Neuronal stem cell (in vitro differentiated cells): ENCODE measurements around the gene FRY.
A peak's percentile ranks its signal among the peaks of the same experiment; 100 is the strongest.

Experiments
- DNase-seq: peaks from one replicate; pipeline ENCODE4 v3.0.0-alpha.2; 2013; ENCODE audit warnings: low spot score
- H2AFZ ChIP-seq: one replicate; pipeline ENCODE4 v1.6.1; 2013; ENCODE audit warnings: mild to moderate bottlenecking, low read length, inconsistent platforms
- H2AK5ac ChIP-seq: 2 replicates; pipeline ENCODE4 v1.6.1; 2013; ENCODE audit warnings: low read depth, mild to moderate bottlenecking, inconsistent platforms, low read length, moderate library complexity, mixed read lengths
- H2BK120ac ChIP-seq: 2 replicates; pipeline ENCODE4 v1.6.1; 2013; ENCODE audit warnings: low read depth, mild to moderate bottlenecking, inconsistent platforms, low read length, moderate library complexity, mixed read lengths
- H2BK12ac ChIP-seq: one replicate; pipeline ENCODE4 v1.6.1; 2013; ENCODE audit warnings: low read length, inconsistent platforms
- H2BK15ac ChIP-seq: 2 replicates; pipeline ENCODE4 v1.6.1; 2013; ENCODE audit warnings: mild to moderate bottlenecking, low read length, inconsistent platforms, mixed read lengths
- H2BK5ac ChIP-seq: one replicate; pipeline ENCODE4 v1.6.1; 2013; ENCODE audit warnings: inconsistent platforms, mild to moderate bottlenecking, low read length, moderate library complexity
- H3K14ac ChIP-seq: one replicate; pipeline ENCODE4 v1.6.1; 2013; ENCODE audit warnings: low read length, inconsistent platforms
- H3K18ac ChIP-seq: 2 replicates; pipeline ENCODE4 v1.6.1; 2013; ENCODE audit warnings: low read length, inconsistent platforms
- H3K23ac ChIP-seq: 2 replicates; pipeline ENCODE4 v1.6.1; 2013; ENCODE audit warnings: low read depth, mild to moderate bottlenecking, mixed read lengths, low read length, inconsistent platforms; ENCODE audit not compliant: poor library complexity
- H3K27ac ChIP-seq: replicated peaks from 3 replicates; pipeline ENCODE4 v1.5.1; 2013; ENCODE audit warnings: low read length, inconsistent platforms
- H3K27me3 ChIP-seq, 3 experiments: 2 replicates each; pipeline ENCODE4 v1.6.1; 2013; ENCODE audit warnings: low read length in 3 of 3, mild to moderate bottlenecking in 2 of 3, inconsistent platforms in 1 of 3, low read depth in 1 of 3, mixed read lengths in 1 of 3, moderate library complexity in 1 of 3; ENCODE audit not compliant: control insufficient read depth in 3 of 3, insufficient read depth in 3 of 3
- H3K36me3 ChIP-seq, 2 donors: replicated peaks in 1 of 2; 2 replicates each; pipeline ENCODE4 v1.6.1; 2013; ENCODE audit warnings: low read length in 2 of 2; ENCODE audit not compliant: control insufficient read depth in 2 of 2, insufficient read depth in 2 of 2
- H3K4ac ChIP-seq: 2 replicates; pipeline ENCODE4 v1.6.1; 2013; ENCODE audit warnings: inconsistent platforms, mild to moderate bottlenecking, low read length, moderate library complexity
- H3K4me1 ChIP-seq, 2 donors: 1 replicate in 1 of 2; 2 replicates in 1 of 2; pipeline ENCODE4 v1.6.1; 2013; ENCODE audit warnings: low read length in 2 of 2, low read depth in 1 of 2; ENCODE audit not compliant: control insufficient read depth in 2 of 2, insufficient read depth in 1 of 2
- H3K4me2 ChIP-seq: one replicate; pipeline ENCODE4 v1.6.1; 2013; ENCODE audit warnings: mild to moderate bottlenecking, low read length, inconsistent platforms; ENCODE audit not compliant: insufficient read depth, poor library complexity, severe bottlenecking
- H3K4me3 ChIP-seq, 2 donors: 2 replicates each; pipeline ENCODE4 v1.5.1; 2013; ENCODE audit warnings: low read length in 2 of 2, mild to moderate bottlenecking in 2 of 2, inconsistent platforms in 1 of 2, moderate library complexity in 1 of 2
- H3K79me1 ChIP-seq: one replicate; pipeline ENCODE4 v1.6.1; 2013; ENCODE audit warnings: low read depth, mild to moderate bottlenecking, inconsistent platforms, low read length, moderate library complexity
- H3K9ac ChIP-seq: one replicate; pipeline ENCODE4 v1.6.1; 2013; ENCODE audit warnings: mild to moderate bottlenecking, low read depth, low read length, inconsistent platforms; ENCODE audit not compliant: poor library complexity
- H3K9me3 ChIP-seq, 2 donors: replicated peaks in 1 of 2; 2 replicates each; pipeline versions ENCODE3 to v1.6.1; 2013; ENCODE audit warnings: low read length in 2 of 2, mild to moderate bottlenecking in 2 of 2, inconsistent platforms in 1 of 2, low read depth in 1 of 2, mixed read lengths in 1 of 2, moderate library complexity in 1 of 2; ENCODE audit not compliant: control insufficient read depth in 2 of 2, insufficient read depth in 1 of 2
- H4K8ac ChIP-seq: one replicate; pipeline ENCODE4 v1.6.1; 2013; ENCODE audit warnings: low read depth, mild to moderate bottlenecking, inconsistent platforms, low read length, moderate library complexity
- H4K91ac ChIP-seq: one replicate; pipeline ENCODE4 v1.6.1; 2013; ENCODE audit warnings: low read length, low read depth, mild to moderate bottlenecking, inconsistent platforms; ENCODE audit not compliant: poor library complexity
- WGBS, 2 donors: extraction: QIAGEN DNeasy Blood & Tissue Kit; methylation state at CpG; one replicate each; pipeline ENCODE4 v1.1.7; 2013; ENCODE audit warnings: missing lambda C conversion rate in 2 of 2, mixed read lengths in 1 of 2; ENCODE audit not compliant: insufficient read length in 2 of 2, insufficient replicate concordance in 1 of 2; ENCODE audit errors: extremely low coverage in 2 of 2; 5-methylcytosine and 5-hydroxymethylcytosine counted together

FRY gene

GRCh38 chr13:32067149-32067961, 35.8 kb downstream of the FRY start:
- H3K4me3 ChIP-seq = no peak overlapping the region
- WGBS, 2 donors = no CpG with 5 or more reads among the region's 6 CpGs
- H2BK120ac ChIP-seq = no peak overlapping the region
- H2BK5ac ChIP-seq = no peak overlapping the region
- no peak overlapping the region for H3K27ac ChIP-seq
- DNase-seq = no peak
- no peak overlapping the region for H2AK5ac ChIP-seq
- no peak overlapping the region for H4K8ac ChIP-seq
- H3K4ac ChIP-seq = no peak overlapping the region
- H4K91ac ChIP-seq = no peak overlapping the region
- H3K4me1 ChIP-seq = peaks cover 0 to 3% of the 10 kb centered on the region in 2 donors
- H3K23ac ChIP-seq = no peak overlapping the region
- no peak overlapping the region for H3K4me2 ChIP-seq
- H3K9me3 ChIP-seq = no peaks in the 10 kb centered on the region
- no peaks in the 10 kb centered on the region for H3K27me3 ChIP-seq
- no peak overlapping the region for H2BK15ac ChIP-seq
- no peak overlapping the region for H3K14ac ChIP-seq
- no peak overlapping the region for H3K18ac ChIP-seq
- H3K36me3 ChIP-seq = no peaks in the 10 kb centered on the region
- no peak overlapping the region for H2BK12ac ChIP-seq
- no peak overlapping the region for H2AFZ ChIP-seq
- H3K79me1 ChIP-seq = no peaks in the 10 kb centered on the region
- no peak overlapping the region for H3K9ac ChIP-seq

- no peak for DNase-seq
- no peak overlapping the region for H2BK12ac ChIP-seq
- H3K23ac ChIP-seq = no peak overlapping the region
- no peak overlapping the region for H3K18ac ChIP-seq
- no peak overlapping the region for H2BK15ac ChIP-seq
- H2BK120ac ChIP-seq = no peak overlapping the region
- no peaks in the 10 kb centered on the region for H3K9me3 ChIP-seq
- no peak overlapping the region for H3K14ac ChIP-seq
- H3K4ac ChIP-seq = no peak overlapping the region
- no CpG with 5 or more reads among the region's 5 CpGs for WGBS, 2 donors
- no peak overlapping the region for H3K9ac ChIP-seq
- H2AK5ac ChIP-seq = no peak overlapping the region
- H2AFZ ChIP-seq = peak overlapping the region; percentile 59
- H4K8ac ChIP-seq = no peak overlapping the region
- H2BK5ac ChIP-seq = no peak overlapping the region
- H3K27me3 ChIP-seq = no peaks in the 10 kb centered on the region
- H3K4me2 ChIP-seq = no peak overlapping the region
- H3K36me3 ChIP-seq = no peaks in the 10 kb centered on the region
- H3K4me3 ChIP-seq = no peak overlapping the region
- no peak overlapping the region for H3K27ac ChIP-seq
- H3K79me1 ChIP-seq = no peaks in the 10 kb centered on the region
- peaks cover 0 to 3% of the 10 kb centered on the region in 2 donors for H3K4me1 ChIP-seq
- no peak overlapping the region for H4K91ac ChIP-seq
Observed at GRCh38 chr13:32068255-32068654, 36.7 kb downstream of the FRY start.

- no peak overlapping the region for H2AFZ ChIP-seq
- no peak overlapping the region for H3K18ac ChIP-seq
- no peak overlapping the region for H3K4me2 ChIP-seq
- H3K23ac ChIP-seq = no peak overlapping the region
- H3K36me3 ChIP-seq = no peaks in the 10 kb centered on the region
- peaks cover 0 to 1% of the 10 kb centered on the region in 2 donors for H3K4me1 ChIP-seq
- no peak overlapping the region for H3K4me3 ChIP-seq
- H3K9ac ChIP-seq = no peak overlapping the region
- DNase-seq = no peak
- no CpG with 5 or more reads among the region's 6 CpGs for WGBS, 2 donors
- no peak overlapping the region for H2BK5ac ChIP-seq
- no peaks in the 10 kb centered on the region for H3K9me3 ChIP-seq
- no peak overlapping the region for H3K27ac ChIP-seq
- H2BK15ac ChIP-seq = no peak overlapping the region
- no peak overlapping the region for H4K8ac ChIP-seq
- no peak overlapping the region for H3K14ac ChIP-seq
- H3K27me3 ChIP-seq = no peaks in the 10 kb centered on the region
- H4K91ac ChIP-seq = no peak overlapping the region
- H2AK5ac ChIP-seq = no peak overlapping the region
- H2BK12ac ChIP-seq = no peak overlapping the region
- no peak overlapping the region for H2BK120ac ChIP-seq
- peaks cover 2% of the 10 kb centered on the region for H3K79me1 ChIP-seq
- H3K4ac ChIP-seq = no peak overlapping the region
Observed at GRCh38 chr13:32073180-32073864, 41.7 kb downstream of the FRY start.

- Histone ChIP-seq H3K79me1 (peaks cover 2% of the 10 kb centered on the region), H3K9me3 (no peaks in the 10 kb centered on the region), H2AFZ (no peak overlapping the region), H3K18ac (no peak overlapping the region), H3K9ac (no peak overlapping the region), H3K14ac (no peak overlapping the region), H3K4ac (no peak overlapping the region), H3K23ac (no peak overlapping the region), H2BK12ac (no peak overlapping the region), H2BK5ac (no peak overlapping the region), H3K27me3 (no peaks in the 10 kb centered on the region), H3K4me3 (no peak overlapping the region), H2BK15ac (no peak overlapping the region), H3K4me2 (no peak overlapping the region), H3K27ac (no peak overlapping the region), H3K4me1 (peaks cover 5% of the 10 kb centered on the region in 2 donors), H4K8ac (no peak overlapping the region), H3K36me3 (no peaks in the 10 kb centered on the region), H4K91ac (no peak overlapping the region), H2BK120ac (no peak overlapping the region), H2AK5ac (no peak overlapping the region)
- no CpG with 5 or more reads among the region's 2 CpGs for WGBS, 2 donors
- no peak for DNase-seq
Observed at GRCh38 chr13:32075170-32075851, 43.7 kb downstream of the FRY start.
